ENCODE results near the gene SPOUT1.
"Not testable (repeated sequence)": the region's sequence is repeated elsewhere in the genome, so short reads cannot be mapped to it uniquely, and the experiment has no call there.

SPOUT1 gene

DNA sequence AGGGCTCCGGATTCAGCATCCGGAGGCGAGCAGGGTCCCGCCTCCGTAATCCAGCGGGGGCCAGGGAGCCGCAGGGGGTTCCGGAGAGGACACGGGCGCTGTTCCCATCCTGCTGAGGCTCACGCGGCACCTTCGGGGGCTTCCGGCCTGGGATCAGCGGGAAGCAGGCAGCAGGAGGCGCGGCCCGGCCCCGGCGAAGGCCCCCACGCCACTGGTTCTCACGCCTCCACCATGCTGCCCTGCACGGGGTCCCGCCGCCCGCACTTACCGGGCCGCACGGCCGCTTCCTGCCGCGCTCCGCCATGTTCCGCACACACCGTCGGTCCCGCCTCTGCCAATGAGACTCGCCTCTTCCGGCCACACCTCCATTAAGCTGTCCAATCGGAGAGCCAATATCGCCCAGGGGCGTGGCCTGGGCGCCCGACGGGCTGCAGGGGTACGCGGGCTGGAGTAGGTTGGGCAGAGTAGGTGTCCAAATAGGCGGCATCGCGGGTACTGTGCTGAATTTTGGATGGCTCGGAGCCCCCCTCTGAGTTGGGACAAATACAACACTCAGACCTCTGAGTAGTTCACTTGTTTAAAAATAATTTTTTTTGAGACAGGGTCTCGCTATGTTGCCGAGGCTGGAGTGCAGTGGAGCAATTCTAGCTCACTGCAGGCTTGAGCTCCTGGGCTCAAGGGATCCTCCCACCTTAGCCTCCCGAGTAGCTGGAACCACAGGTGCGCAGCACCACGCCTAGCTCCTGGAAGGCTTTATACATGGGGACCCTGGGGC lies at the start of gene SPOUT1:
Gene SPOUT1, minus strand, starts transcription at position 318 of the 775 bp plus-strand sequence. Its CDS starts 14 bp downstream, at position 304.
- Histone ChIP-seq H3K36me3 (ENCODE audit: control insufficient read depth, insufficient read depth, low read length, severe bottlenecking) (peaks cover 27% of the 10 kb centered on the region), H3K9me3 (ENCODE audit: control insufficient read depth, low read length) (no peaks in the 10 kb centered on the region), H3K4me1 (ENCODE audit: control insufficient read depth, insufficient read depth, low read length) (peaks cover 6% of the 10 kb centered on the region), H3K4me3 (ENCODE audit: low read length) (peak within 1 kb of the TSS; percentile 90), H3K27me3 (replicated peaks; ENCODE audit: control insufficient read depth, insufficient read depth, low read length) (no peaks in the 10 kb centered on the region), H3K9ac (ENCODE audit: low read length) (peak within 1 kb of the TSS; percentile 91)
- peak; percentile 98 for DNase-seq (ENCODE audit: low read depth)

- Histone ChIP-seq H3K27me3 (replicated peaks; ENCODE audit: control insufficient read depth, insufficient read depth, low read length) (no peaks in the 10 kb centered on the region), H3K9me3 (ENCODE audit: control insufficient read depth, low read length) (no peaks in the 10 kb centered on the region), H3K9ac (ENCODE audit: low read length) (no peak overlapping the region), H3K4me1 (ENCODE audit: control insufficient read depth, insufficient read depth, low read length) (peaks cover 7% of the 10 kb centered on the region), H3K36me3 (ENCODE audit: control insufficient read depth, insufficient read depth, low read length, severe bottlenecking) (no peaks in the 10 kb centered on the region), H3K4me3 (ENCODE audit: low read length) (no peak overlapping the region)
- DNase-seq (ENCODE audit: low read depth), result no peak
These were observed 48.3 kb upstream of the SPOUT1 start for GRCh38 chr9:128877852-128878251.

DNA sequence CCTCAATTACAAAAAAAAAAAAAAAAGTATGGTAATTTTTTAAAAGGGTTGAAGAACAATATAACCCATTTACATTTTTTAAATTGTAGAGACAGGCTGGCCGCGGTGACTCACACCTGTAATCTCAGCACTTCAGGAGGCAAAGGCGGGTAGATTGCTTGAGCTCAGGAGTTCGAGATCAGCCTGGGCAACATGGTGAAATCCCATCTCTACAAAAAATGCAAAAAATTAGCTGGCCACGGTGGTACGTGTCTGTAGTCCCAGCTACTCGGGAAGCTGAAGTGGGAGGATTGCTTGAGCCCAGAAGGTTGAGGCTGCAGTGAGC lies 41.3 kb upstream of the SPOUT1 start:
- H3K4me1 ChIP-seq (ENCODE audit: control insufficient read depth, insufficient read depth, low read length); DNase-seq (ENCODE audit: low read depth); H3K9me3 ChIP-seq (ENCODE audit: control insufficient read depth, low read length); H3K27me3 ChIP-seq (replicated peaks; ENCODE audit: control insufficient read depth, insufficient read depth, low read length); H3K9ac ChIP-seq (ENCODE audit: low read length); H3K4me3 ChIP-seq (ENCODE audit: low read length); H3K36me3 ChIP-seq (ENCODE audit: control insufficient read depth, insufficient read depth, low read length, severe bottlenecking): not testable (repeated sequence)

- DNase-seq (ENCODE audit: low read depth), result no peak
- Histone ChIP-seq H3K4me3 (ENCODE audit: low read length) (no peak overlapping the region), H3K27me3 (replicated peaks; ENCODE audit: control insufficient read depth, insufficient read depth, low read length) (no peaks in the 10 kb centered on the region), H3K9me3 (ENCODE audit: control insufficient read depth, low read length) (no peaks in the 10 kb centered on the region), H3K36me3 (ENCODE audit: control insufficient read depth, insufficient read depth, low read length, severe bottlenecking) (no peaks in the 10 kb centered on the region), H3K9ac (ENCODE audit: low read length) (no peak overlapping the region), H3K4me1 (ENCODE audit: control insufficient read depth, insufficient read depth, low read length) (no peaks in the 10 kb centered on the region)
These were observed 40.7 kb upstream of the SPOUT1 start for GRCh38 chr9:128870128-128870940.

GRCh38 chr9:128863647-128864046 lies 34.1 kb upstream of the SPOUT1 start:
- Histone ChIP-seq H3K9ac (ENCODE audit: low read length) (no peak overlapping the region), H3K27me3 (replicated peaks; ENCODE audit: control insufficient read depth, insufficient read depth, low read length) (no peaks in the 10 kb centered on the region), H3K36me3 (ENCODE audit: control insufficient read depth, insufficient read depth, low read length, severe bottlenecking) (no peaks in the 10 kb centered on the region), H3K4me3 (ENCODE audit: low read length) (no peak overlapping the region), H3K4me1 (ENCODE audit: control insufficient read depth, insufficient read depth, low read length) (peaks cover 11% of the 10 kb centered on the region), H3K9me3 (ENCODE audit: control insufficient read depth, low read length) (no peaks in the 10 kb centered on the region)
- peak; percentile 79 for DNase-seq (ENCODE audit: low read depth)

GRCh38 chr9:128862401-128862851 lies 32.8 kb upstream of the SPOUT1 start:
- H3K9ac ChIP-seq (ENCODE audit: low read length), result no peak overlapping the region
- no peak overlapping the region for H3K4me3 ChIP-seq (ENCODE audit: low read length)
- H3K9me3 ChIP-seq (ENCODE audit: control insufficient read depth, low read length), result no peaks in the 10 kb centered on the region
- H3K27me3 ChIP-seq (replicated peaks; ENCODE audit: control insufficient read depth, insufficient read depth, low read length), result no peaks in the 10 kb centered on the region
- no peak for DNase-seq (ENCODE audit: low read depth)
- peaks cover 11% of the 10 kb centered on the region for H3K4me1 ChIP-seq (ENCODE audit: control insufficient read depth, insufficient read depth, low read length)
- H3K36me3 ChIP-seq (ENCODE audit: control insufficient read depth, insufficient read depth, low read length, severe bottlenecking), result no peaks in the 10 kb centered on the region

DNA sequence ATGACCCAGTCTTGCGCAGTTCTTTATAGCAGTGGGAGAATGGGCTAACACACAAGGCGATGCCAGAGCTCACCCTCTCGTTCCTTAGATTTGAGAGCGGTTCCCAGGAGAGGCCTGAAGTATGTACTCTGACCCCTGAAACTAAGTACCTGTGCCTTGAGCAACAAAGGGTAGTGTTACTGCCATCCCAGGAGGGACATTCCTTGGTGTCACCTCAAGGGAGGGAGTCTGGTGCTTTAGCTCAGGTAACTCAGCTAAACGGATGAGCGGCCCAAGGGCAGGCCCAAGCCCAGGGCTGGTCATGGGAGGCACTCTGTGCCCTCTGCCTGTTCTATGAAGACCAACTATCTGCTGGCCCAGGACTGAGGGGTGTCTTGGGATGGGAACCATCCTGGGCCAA lies 31.9 kb upstream of the SPOUT1 start:
- DNase-seq (ENCODE audit: low read depth), result no peak
- Histone ChIP-seq H3K4me1 (ENCODE audit: control insufficient read depth, insufficient read depth, low read length) (peaks cover 11% of the 10 kb centered on the region), H3K4me3 (ENCODE audit: low read length) (no peak overlapping the region), H3K27me3 (replicated peaks; ENCODE audit: control insufficient read depth, insufficient read depth, low read length) (no peaks in the 10 kb centered on the region), H3K36me3 (ENCODE audit: control insufficient read depth, insufficient read depth, low read length, severe bottlenecking) (no peaks in the 10 kb centered on the region), H3K9me3 (ENCODE audit: control insufficient read depth, low read length) (no peaks in the 10 kb centered on the region), H3K9ac (ENCODE audit: low read length) (no peak overlapping the region)

GRCh38 chr9:128860937-128861336 lies 31.3 kb upstream of the SPOUT1 start:
- H3K36me3 ChIP-seq (ENCODE audit: control insufficient read depth, insufficient read depth, low read length, severe bottlenecking), result no peaks in the 10 kb centered on the region
- peaks cover 11% of the 10 kb centered on the region for H3K4me1 ChIP-seq (ENCODE audit: control insufficient read depth, insufficient read depth, low read length)
- H3K4me3 ChIP-seq (ENCODE audit: low read length), result no peak overlapping the region
- no peak for DNase-seq (ENCODE audit: low read depth)
- no peaks in the 10 kb centered on the region for H3K9me3 ChIP-seq (ENCODE audit: control insufficient read depth, low read length)
- no peak overlapping the region for H3K9ac ChIP-seq (ENCODE audit: low read length)
- H3K27me3 ChIP-seq (replicated peaks; ENCODE audit: control insufficient read depth, insufficient read depth, low read length), result no peaks in the 10 kb centered on the region

DNA sequence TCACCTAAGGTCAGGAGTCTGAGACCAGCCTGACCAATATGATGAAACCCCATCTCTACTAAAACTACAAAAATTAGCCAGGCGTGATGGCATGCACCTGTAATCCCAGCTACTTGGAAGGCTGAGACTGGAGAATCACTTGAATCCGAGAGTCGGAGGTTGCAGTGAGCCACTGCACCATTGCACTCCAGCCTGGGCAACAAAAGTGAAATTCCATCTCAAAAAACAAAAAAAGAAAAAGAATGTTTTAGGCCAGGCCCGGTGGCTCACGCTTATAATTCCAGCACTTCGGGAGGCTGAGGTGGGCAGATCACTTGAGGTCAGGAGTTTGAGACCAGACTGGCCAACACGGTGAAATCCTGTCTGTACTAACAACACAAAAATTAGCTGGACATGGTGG lies 28.9 kb upstream of the SPOUT1 start:
- H3K9me3 ChIP-seq (ENCODE audit: control insufficient read depth, low read length); H3K36me3 ChIP-seq (ENCODE audit: control insufficient read depth, insufficient read depth, low read length, severe bottlenecking); H3K9ac ChIP-seq (ENCODE audit: low read length); H3K27me3 ChIP-seq (replicated peaks; ENCODE audit: control insufficient read depth, insufficient read depth, low read length); H3K4me3 ChIP-seq (ENCODE audit: low read length); DNase-seq (ENCODE audit: low read depth): not testable (repeated sequence)
- peaks cover 11% of the 10 kb centered on the region for H3K4me1 ChIP-seq (ENCODE audit: control insufficient read depth, insufficient read depth, low read length)

GRCh38 chr9:128854454-128854853 lies 24.9 kb upstream of the SPOUT1 start:
- H3K9me3 ChIP-seq (ENCODE audit: control insufficient read depth, low read length); H3K4me3 ChIP-seq (ENCODE audit: low read length); H3K27me3 ChIP-seq (replicated peaks; ENCODE audit: control insufficient read depth, insufficient read depth, low read length); H3K36me3 ChIP-seq (ENCODE audit: control insufficient read depth, insufficient read depth, low read length, severe bottlenecking); H3K4me1 ChIP-seq (ENCODE audit: control insufficient read depth, insufficient read depth, low read length); DNase-seq (ENCODE audit: low read depth); H3K9ac ChIP-seq (ENCODE audit: low read length): not testable (repeated sequence)

DNA sequence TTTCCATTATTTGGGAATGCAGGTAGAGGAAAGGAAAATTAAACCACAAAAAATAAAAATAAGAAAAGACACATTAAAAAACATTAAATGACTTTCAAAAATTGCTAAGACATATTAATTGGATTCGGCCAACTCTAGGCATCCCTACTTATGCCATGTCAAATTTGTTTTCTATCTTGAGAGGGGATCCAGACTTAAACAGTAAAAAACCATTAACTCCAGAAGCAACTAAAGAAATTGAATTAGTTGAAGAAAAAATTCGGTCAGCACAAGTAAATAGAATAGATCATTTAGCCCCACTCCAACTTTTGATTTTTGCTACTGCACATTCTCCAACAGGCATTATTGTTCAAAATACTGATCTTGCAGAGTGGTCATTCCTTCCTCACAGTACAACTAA lies 23.1 kb upstream of the SPOUT1 start:
- H3K9ac ChIP-seq (ENCODE audit: low read length); H3K27me3 ChIP-seq (replicated peaks; ENCODE audit: control insufficient read depth, insufficient read depth, low read length); DNase-seq (ENCODE audit: low read depth); H3K36me3 ChIP-seq (ENCODE audit: control insufficient read depth, insufficient read depth, low read length, severe bottlenecking); H3K9me3 ChIP-seq (ENCODE audit: control insufficient read depth, low read length); H3K4me3 ChIP-seq (ENCODE audit: low read length); H3K4me1 ChIP-seq (ENCODE audit: control insufficient read depth, insufficient read depth, low read length): not testable (repeated sequence)
